DOHH2 (cell line): ENCODE results near the gene ACE2.

ENCODE experiments used
- H3F3A ChIP-seq: fragments of 200-600 bp; sonication (generic), shearing (Covaris generic); 2 replicates; pipeline ENCODE4 v1.6.0; 2016; ENCODE audit warnings: antibody characterized with exemption, mild to moderate bottlenecking; ENCODE audit not compliant: control insufficient read depth, insufficient read depth
- H3K27ac ChIP-seq: fragments of 200-600 bp; sonication (generic); 2 replicates; pipeline ENCODE4 v1.5.1; 2014; ENCODE audit warnings: low read depth, mild to moderate bottlenecking, low read length, moderate library complexity
- H3K27me3 ChIP-seq: fragments of 200-600 bp; sonication (generic); 2 replicates; pipeline ENCODE4 v1.6.1; 2014; ENCODE audit warnings: mild to moderate bottlenecking, low read length, mixed read lengths; ENCODE audit not compliant: control insufficient read depth
- H3K36me3 ChIP-seq: fragments of 200-600 bp; sonication (generic); 2 replicates; pipeline ENCODE4 v1.6.1; 2014; ENCODE audit warnings: mild to moderate bottlenecking, low read length, moderate library complexity, mixed read lengths; ENCODE audit not compliant: control insufficient read depth
- H3K4me1 ChIP-seq: fragments of 200-600 bp; sonication (generic); 2 replicates; pipeline ENCODE4 v1.6.1; 2014; ENCODE audit warnings: mild to moderate bottlenecking, low read length, mixed read lengths; ENCODE audit not compliant: control insufficient read depth
- H3K4me2 ChIP-seq: fragments of 200-600 bp; sonication (generic); 2 replicates; pipeline ENCODE4 v1.6.0; 2014; ENCODE audit warnings: mild to moderate bottlenecking, low read length, moderate library complexity
- H3K4me3 ChIP-seq: fragments of 200-600 bp; sonication (generic); 2 replicates; pipeline ENCODE4 v1.5.1; 2014; ENCODE audit warnings: mild to moderate bottlenecking, low read length, mixed read lengths
- H3K79me2 ChIP-seq: fragments of 200-600 bp; sonication (generic); 2 replicates; pipeline ENCODE4 v1.6.1; 2014; ENCODE audit warnings: mild to moderate bottlenecking, low read length, mixed read lengths; ENCODE audit not compliant: control insufficient read depth
- H3K9me2 ChIP-seq: fragments of 200-600 bp; sonication (generic); replicated peaks from 2 replicates; pipeline ENCODE4 v1.6.1; 2014; ENCODE audit warnings: mild to moderate bottlenecking, low read length, mixed read lengths; ENCODE audit not compliant: control insufficient read depth
- H3K9me3 ChIP-seq: fragments of 200-600 bp; sonication (generic); 2 replicates; pipeline ENCODE4 v1.6.1; 2014; ENCODE audit warnings: antibody characterized with exemption, low read length, mixed read lengths; ENCODE audit not compliant: control insufficient read depth, insufficient read depth
- H4K20me1 ChIP-seq: fragments of 200-600 bp; sonication (generic); 2 replicates; pipeline ENCODE4 v1.6.0; 2014; ENCODE audit warnings: low read depth, mild to moderate bottlenecking, antibody characterized with exemption, low read length, moderate library complexity; ENCODE audit not compliant: control insufficient read depth, insufficient read depth
- EZH2phosphoT487 ChIP-seq: fragments of 200-600 bp; sonication (generic); IDR thresholded peaks from 2 replicates; pipeline ENCODE4 v1.6.1; 2017; ENCODE audit warnings: borderline replicate concordance, mild to moderate bottlenecking, antibody characterized with exemption, low read length, moderate library complexity, mixed read lengths
- TF ChIP-seq, protein P1 (sequence below): fragments of 200-600 bp; sonication (generic); IDR thresholded peaks from one replicate; pipeline ENCODE4 v1.5.1; 2014; ENCODE audit warnings: antibody characterized with exemption, mild to moderate bottlenecking, low read depth, low read length; ENCODE audit not compliant: poor library complexity, severe bottlenecking

The ACE2 gene

DNA sequence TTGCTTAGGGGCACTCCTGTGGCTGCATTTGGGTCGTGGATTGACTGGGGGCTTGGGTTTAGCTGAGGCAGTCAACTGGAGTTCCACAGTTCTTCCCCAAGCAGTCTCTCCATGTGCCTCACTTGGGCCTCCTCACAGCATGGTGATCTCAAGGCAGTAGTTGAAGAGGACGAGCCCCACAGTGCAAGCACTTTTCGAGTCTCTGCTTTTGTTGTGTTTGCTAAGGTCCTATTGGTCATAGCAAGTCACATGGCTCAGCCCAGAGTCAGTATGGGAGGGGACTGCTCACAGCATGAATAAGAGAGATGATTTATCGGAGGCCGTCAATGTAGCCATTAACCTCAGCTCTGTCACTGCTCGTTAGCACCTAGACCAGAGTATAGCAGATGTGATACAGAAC, 70.4 kb downstream of the ACE2 start:
- TF ChIP-seq EZH2phosphoT487: no peak
- TF ChIP-seq, protein P1, sequence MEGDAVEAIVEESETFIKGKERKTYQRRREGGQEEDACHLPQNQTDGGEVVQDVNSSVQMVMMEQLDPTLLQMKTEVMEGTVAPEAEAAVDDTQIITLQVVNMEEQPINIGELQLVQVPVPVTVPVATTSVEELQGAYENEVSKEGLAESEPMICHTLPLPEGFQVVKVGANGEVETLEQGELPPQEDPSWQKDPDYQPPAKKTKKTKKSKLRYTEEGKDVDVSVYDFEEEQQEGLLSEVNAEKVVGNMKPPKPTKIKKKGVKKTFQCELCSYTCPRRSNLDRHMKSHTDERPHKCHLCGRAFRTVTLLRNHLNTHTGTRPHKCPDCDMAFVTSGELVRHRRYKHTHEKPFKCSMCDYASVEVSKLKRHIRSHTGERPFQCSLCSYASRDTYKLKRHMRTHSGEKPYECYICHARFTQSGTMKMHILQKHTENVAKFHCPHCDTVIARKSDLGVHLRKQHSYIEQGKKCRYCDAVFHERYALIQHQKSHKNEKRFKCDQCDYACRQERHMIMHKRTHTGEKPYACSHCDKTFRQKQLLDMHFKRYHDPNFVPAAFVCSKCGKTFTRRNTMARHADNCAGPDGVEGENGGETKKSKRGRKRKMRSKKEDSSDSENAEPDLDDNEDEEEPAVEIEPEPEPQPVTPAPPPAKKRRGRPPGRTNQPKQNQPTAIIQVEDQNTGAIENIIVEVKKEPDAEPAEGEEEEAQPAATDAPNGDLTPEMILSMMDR: no peak
- H3F3A ChIP-seq: no peaks in the 10 kb centered on the region
- no peaks in the 10 kb centered on the region for H3K27me3 ChIP-seq
- H3K9me2 ChIP-seq: no peaks in the 10 kb centered on the region
- no peaks in the 10 kb centered on the region for H4K20me1 ChIP-seq
- H3K9me3 ChIP-seq: no peaks in the 10 kb centered on the region
- H3K4me2 ChIP-seq: no peak overlapping the region
- H3K36me3 ChIP-seq: no peaks in the 10 kb centered on the region
- no peak overlapping the region for H3K4me3 ChIP-seq
- no peaks in the 10 kb centered on the region for H3K79me2 ChIP-seq
- H3K27ac ChIP-seq: no peak overlapping the region
- H3K4me1 ChIP-seq: no peaks in the 10 kb centered on the region

DNA sequence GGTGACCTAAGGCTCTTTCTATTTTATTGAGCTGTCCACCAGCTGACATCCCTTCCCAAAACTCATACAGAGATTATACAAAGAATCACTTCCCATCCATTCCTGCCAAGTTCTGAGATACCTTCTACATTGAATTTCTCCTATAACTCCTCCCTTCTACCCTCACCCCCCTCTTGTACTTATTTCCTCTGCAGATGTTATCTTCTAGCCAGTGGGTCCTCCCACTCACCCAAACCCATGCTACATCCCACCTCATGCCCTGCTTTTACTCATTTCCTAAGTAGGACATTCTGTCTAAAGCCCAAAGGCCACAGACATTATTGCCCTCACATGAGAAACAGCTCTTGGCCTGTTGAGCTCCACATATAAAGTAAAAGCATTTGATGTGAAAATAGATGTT, 71.6 kb downstream of the ACE2 start:
- TF ChIP-seq, protein P1: no peak
- no peak for TF ChIP-seq EZH2phosphoT487
- Histone ChIP-seq H3F3A (no peaks in the 10 kb centered on the region), H3K4me1 (no peaks in the 10 kb centered on the region), H3K9me3 (no peaks in the 10 kb centered on the region), H3K9me2 (no peaks in the 10 kb centered on the region), H3K27me3 (no peaks in the 10 kb centered on the region), H3K79me2 (no peaks in the 10 kb centered on the region), H4K20me1 (no peaks in the 10 kb centered on the region), H3K36me3 (no peaks in the 10 kb centered on the region), H3K4me2 (no peak overlapping the region), H3K4me3 (no peak overlapping the region), H3K27ac (no peak overlapping the region)

DNA sequence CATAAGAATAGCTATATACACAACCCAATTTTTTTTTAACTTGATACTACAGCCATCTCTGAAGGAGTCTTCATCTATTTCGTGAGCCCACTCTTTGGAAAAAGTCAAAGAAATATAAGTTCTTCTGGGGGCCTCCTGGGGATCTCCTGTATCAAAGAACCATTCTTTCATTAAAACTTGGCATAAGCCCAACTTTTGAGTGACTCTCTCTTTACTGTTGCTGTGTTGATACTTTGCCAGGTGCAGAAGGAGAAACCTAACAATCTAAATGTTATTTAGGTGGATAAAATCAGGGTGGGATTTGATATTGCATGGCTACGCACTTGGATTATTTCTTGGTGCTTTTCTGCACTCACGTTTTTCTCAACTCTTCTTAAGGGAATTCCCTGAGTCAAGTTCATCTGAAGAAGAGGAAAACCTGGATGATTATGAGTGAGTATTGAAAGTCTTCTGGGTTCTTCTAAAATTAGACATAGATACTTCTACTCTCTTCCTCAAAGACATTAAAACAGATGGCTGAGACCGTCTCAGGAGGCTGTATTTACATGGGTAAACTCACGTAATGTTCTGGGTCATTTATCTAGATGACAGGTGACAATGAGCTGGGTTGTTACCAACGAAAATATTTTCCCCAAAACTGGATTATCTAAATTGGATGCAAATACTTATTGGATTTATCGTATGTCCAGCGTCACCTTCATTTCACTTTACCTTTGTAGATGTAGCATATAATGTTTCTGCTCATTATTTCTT, 74.9 kb downstream of the ACE2 start:
- Histone ChIP-seq H3K9me2 (no peaks in the 10 kb centered on the region), H3K79me2 (no peaks in the 10 kb centered on the region), H3K27ac (no peak overlapping the region), H3K36me3 (no peaks in the 10 kb centered on the region), H4K20me1 (no peaks in the 10 kb centered on the region), H3K4me2 (no peak overlapping the region), H3K4me1 (no peaks in the 10 kb centered on the region), H3K27me3 (no peaks in the 10 kb centered on the region), H3K9me3 (no peaks in the 10 kb centered on the region), H3K4me3 (no peak overlapping the region), H3F3A (no peaks in the 10 kb centered on the region)
- TF ChIP-seq, protein P1: no peak
